ENCODE results near the gene SIAH1. TPM values are rescaled to one million over a fixed set of nuclear protein-coding genes. Genes with fewer than 3 reads are reported as not detected.

The SIAH1 gene
- total RNA-seq, 1 experiment from 2014 or later: 29.9 TPM

DNA sequence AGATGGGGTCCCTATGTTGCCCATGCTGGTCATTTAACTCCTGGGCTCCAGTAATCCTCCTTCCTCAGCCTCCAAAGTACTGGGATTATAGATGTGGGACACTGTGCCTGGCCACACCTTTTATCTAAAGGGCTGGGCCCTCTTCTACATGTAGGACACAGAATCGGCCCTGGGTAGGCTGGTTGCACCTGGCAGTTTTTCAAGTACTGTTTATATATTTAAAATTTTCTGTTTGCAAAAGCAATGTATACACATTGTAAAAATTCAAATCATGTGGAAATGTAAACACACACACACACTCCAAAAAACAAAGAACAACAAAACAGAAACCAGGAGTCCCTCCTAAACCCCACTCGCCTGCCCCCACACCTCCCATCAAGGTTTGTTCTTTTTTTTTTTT, 28.1 kb upstream of the SIAH1 start:
- DNase-seq (ENCODE audit: low spot score) (no peak), ATAC-seq (no peak)
- Mint-ChIP-seq H3K27me3 (ENCODE audit: low read depth) (no peaks in the 10 kb centered on the region; the same call in 1 of the 2 replicates), H3K9me3 (peaks cover 7% of the 10 kb centered on the region; the same call in 1 of the 2 replicates), H3K4me3 (no peak overlapping the region), H3K4me1 (no peaks in the 10 kb centered on the region), H3K27ac (no peak overlapping the region), H3K36me3 (peaks cover 12% of the 10 kb centered on the region; the same call in 1 of the 2 replicates)
- ChIA-PET POLR2A (no interaction called here), CTCF (no interaction called here)
- no peak for TF ChIP-seq NR2C2 (CRISPR knock-in tag; IDR thresholded peaks at IDR 0.05)
- TF ChIP-seq, protein P1, sequence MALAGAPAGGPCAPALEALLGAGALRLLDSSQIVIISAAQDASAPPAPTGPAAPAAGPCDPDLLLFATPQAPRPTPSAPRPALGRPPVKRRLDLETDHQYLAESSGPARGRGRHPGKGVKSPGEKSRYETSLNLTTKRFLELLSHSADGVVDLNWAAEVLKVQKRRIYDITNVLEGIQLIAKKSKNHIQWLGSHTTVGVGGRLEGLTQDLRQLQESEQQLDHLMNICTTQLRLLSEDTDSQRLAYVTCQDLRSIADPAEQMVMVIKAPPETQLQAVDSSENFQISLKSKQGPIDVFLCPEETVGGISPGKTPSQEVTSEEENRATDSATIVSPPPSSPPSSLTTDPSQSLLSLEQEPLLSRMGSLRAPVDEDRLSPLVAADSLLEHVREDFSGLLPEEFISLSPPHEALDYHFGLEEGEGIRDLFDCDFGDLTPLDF (CRISPR knock-in tag; IDR thresholded peaks at IDR 0.05): no peak
- TF ChIP-seq GRHL2 (CRISPR knock-in tag; IDR thresholded peaks at IDR 0.05; ENCODE audit: insufficient replicate concordance, severe bottlenecking): no peak
- TF ChIP-seq, protein P2, sequence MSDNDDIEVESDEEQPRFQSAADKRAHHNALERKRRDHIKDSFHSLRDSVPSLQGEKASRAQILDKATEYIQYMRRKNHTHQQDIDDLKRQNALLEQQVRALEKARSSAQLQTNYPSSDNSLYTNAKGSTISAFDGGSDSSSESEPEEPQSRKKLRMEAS (CRISPR knock-in tag; IDR thresholded peaks at IDR 0.05): no peak
- TF ChIP-seq ESRRA (CRISPR knock-in tag; IDR thresholded peaks at IDR 0.05; ENCODE audit: borderline replicate concordance): no peak
- TF ChIP-seq, protein P3, sequence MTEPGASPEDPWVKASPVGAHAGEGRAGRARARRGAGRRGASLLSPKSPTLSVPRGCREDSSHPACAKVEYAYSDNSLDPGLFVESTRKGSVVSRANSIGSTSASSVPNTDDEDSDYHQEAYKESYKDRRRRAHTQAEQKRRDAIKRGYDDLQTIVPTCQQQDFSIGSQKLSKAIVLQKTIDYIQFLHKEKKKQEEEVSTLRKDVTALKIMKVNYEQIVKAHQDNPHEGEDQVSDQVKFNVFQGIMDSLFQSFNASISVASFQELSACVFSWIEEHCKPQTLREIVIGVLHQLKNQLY (CRISPR knock-in tag; IDR thresholded peaks at IDR 0.05): no peak
- TF ChIP-seq, protein P4, sequence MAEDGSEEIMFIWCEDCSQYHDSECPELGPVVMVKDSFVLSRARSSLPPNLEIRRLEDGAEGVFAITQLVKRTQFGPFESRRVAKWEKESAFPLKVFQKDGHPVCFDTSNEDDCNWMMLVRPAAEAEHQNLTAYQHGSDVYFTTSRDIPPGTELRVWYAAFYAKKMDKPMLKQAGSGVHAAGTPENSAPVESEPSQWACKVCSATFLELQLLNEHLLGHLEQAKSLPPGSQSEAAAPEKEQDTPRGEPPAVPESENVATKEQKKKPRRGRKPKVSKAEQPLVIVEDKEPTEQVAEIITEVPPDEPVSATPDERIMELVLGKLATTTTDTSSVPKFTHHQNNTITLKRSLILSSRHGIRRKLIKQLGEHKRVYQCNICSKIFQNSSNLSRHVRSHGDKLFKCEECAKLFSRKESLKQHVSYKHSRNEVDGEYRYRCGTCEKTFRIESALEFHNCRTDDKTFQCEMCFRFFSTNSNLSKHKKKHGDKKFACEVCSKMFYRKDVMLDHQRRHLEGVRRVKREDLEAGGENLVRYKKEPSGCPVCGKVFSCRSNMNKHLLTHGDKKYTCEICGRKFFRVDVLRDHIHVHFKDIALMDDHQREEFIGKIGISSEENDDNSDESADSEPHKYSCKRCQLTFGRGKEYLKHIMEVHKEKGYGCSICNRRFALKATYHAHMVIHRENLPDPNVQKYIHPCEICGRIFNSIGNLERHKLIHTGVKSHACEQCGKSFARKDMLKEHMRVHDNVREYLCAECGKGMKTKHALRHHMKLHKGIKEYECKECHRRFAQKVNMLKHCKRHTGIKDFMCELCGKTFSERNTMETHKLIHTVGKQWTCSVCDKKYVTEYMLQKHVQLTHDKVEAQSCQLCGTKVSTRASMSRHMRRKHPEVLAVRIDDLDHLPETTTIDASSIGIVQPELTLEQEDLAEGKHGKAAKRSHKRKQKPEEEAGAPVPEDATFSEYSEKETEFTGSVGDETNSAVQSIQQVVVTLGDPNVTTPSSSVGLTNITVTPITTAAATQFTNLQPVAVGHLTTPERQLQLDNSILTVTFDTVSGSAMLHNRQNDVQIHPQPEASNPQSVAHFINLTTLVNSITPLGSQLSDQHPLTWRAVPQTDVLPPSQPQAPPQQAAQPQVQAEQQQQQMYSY (CRISPR knock-in tag; IDR thresholded peaks at IDR 0.05): no peak
- TF ChIP-seq, protein P5, sequence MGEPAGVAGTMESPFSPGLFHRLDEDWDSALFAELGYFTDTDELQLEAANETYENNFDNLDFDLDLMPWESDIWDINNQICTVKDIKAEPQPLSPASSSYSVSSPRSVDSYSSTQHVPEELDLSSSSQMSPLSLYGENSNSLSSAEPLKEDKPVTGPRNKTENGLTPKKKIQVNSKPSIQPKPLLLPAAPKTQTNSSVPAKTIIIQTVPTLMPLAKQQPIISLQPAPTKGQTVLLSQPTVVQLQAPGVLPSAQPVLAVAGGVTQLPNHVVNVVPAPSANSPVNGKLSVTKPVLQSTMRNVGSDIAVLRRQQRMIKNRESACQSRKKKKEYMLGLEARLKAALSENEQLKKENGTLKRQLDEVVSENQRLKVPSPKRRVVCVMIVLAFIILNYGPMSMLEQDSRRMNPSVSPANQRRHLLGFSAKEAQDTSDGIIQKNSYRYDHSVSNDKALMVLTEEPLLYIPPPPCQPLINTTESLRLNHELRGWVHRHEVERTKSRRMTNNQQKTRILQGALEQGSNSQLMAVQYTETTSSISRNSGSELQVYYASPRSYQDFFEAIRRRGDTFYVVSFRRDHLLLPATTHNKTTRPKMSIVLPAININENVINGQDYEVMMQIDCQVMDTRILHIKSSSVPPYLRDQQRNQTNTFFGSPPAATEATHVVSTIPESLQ (CRISPR knock-in tag; IDR thresholded peaks at IDR 0.05): no peak
- no peak for TF ChIP-seq MXD4 (CRISPR knock-in tag; IDR thresholded peaks at IDR 0.05; ENCODE audit: borderline replicate concordance)
- TF ChIP-seq NFYB (CRISPR knock-in tag; conservative IDR thresholded peaks at IDR 0.05; ENCODE audit: low read depth): no peak
- TF ChIP-seq, protein P6, sequence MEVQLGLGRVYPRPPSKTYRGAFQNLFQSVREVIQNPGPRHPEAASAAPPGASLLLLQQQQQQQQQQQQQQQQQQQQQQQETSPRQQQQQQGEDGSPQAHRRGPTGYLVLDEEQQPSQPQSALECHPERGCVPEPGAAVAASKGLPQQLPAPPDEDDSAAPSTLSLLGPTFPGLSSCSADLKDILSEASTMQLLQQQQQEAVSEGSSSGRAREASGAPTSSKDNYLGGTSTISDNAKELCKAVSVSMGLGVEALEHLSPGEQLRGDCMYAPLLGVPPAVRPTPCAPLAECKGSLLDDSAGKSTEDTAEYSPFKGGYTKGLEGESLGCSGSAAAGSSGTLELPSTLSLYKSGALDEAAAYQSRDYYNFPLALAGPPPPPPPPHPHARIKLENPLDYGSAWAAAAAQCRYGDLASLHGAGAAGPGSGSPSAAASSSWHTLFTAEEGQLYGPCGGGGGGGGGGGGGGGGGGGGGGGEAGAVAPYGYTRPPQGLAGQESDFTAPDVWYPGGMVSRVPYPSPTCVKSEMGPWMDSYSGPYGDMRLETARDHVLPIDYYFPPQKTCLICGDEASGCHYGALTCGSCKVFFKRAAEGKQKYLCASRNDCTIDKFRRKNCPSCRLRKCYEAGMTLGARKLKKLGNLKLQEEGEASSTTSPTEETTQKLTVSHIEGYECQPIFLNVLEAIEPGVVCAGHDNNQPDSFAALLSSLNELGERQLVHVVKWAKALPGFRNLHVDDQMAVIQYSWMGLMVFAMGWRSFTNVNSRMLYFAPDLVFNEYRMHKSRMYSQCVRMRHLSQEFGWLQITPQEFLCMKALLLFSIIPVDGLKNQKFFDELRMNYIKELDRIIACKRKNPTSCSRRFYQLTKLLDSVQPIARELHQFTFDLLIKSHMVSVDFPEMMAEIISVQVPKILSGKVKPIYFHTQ (CRISPR knock-in tag; IDR thresholded peaks at IDR 0.05): no peak
- TF ChIP-seq, protein P7, sequence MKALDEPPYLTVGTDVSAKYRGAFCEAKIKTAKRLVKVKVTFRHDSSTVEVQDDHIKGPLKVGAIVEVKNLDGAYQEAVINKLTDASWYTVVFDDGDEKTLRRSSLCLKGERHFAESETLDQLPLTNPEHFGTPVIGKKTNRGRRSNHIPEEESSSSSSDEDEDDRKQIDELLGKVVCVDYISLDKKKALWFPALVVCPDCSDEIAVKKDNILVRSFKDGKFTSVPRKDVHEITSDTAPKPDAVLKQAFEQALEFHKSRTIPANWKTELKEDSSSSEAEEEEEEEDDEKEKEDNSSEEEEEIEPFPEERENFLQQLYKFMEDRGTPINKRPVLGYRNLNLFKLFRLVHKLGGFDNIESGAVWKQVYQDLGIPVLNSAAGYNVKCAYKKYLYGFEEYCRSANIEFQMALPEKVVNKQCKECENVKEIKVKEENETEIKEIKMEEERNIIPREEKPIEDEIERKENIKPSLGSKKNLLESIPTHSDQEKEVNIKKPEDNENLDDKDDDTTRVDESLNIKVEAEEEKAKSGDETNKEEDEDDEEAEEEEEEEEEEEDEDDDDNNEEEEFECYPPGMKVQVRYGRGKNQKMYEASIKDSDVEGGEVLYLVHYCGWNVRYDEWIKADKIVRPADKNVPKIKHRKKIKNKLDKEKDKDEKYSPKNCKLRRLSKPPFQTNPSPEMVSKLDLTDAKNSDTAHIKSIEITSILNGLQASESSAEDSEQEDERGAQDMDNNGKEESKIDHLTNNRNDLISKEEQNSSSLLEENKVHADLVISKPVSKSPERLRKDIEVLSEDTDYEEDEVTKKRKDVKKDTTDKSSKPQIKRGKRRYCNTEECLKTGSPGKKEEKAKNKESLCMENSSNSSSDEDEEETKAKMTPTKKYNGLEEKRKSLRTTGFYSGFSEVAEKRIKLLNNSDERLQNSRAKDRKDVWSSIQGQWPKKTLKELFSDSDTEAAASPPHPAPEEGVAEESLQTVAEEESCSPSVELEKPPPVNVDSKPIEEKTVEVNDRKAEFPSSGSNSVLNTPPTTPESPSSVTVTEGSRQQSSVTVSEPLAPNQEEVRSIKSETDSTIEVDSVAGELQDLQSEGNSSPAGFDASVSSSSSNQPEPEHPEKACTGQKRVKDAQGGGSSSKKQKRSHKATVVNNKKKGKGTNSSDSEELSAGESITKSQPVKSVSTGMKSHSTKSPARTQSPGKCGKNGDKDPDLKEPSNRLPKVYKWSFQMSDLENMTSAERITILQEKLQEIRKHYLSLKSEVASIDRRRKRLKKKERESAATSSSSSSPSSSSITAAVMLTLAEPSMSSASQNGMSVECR (CRISPR knock-in tag; IDR thresholded peaks at IDR 0.05; ENCODE audit: borderline replicate concordance): no peak
- no peak for TF ChIP-seq GABPB1 (CRISPR knock-in tag; IDR thresholded peaks at IDR 0.05)
- TF ChIP-seq FOXP1 (CRISPR knock-in tag; IDR thresholded peaks at IDR 0.05; ENCODE audit: borderline replicate concordance): no peak
- TF ChIP-seq, protein P8, sequence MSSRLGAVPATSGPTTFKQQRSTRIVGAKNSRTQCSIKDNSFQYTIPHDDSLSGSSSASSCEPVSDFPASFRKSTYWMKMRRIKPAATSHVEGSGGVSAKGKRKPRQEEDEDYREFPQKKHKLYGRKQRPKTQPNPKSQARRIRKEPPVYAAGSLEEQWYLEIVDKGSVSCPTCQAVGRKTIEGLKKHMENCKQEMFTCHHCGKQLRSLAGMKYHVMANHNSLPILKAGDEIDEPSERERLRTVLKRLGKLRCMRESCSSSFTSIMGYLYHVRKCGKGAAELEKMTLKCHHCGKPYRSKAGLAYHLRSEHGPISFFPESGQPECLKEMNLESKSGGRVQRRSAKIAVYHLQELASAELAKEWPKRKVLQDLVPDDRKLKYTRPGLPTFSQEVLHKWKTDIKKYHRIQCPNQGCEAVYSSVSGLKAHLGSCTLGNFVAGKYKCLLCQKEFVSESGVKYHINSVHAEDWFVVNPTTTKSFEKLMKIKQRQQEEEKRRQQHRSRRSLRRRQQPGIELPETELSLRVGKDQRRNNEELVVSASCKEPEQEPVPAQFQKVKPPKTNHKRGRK (CRISPR knock-in tag; IDR thresholded peaks at IDR 0.05; ENCODE audit: borderline replicate concordance): no peak
- TF ChIP-seq MYBL2 (CRISPR knock-in tag; IDR thresholded peaks at IDR 0.05): no peak
- TF ChIP-seq, protein P9, sequence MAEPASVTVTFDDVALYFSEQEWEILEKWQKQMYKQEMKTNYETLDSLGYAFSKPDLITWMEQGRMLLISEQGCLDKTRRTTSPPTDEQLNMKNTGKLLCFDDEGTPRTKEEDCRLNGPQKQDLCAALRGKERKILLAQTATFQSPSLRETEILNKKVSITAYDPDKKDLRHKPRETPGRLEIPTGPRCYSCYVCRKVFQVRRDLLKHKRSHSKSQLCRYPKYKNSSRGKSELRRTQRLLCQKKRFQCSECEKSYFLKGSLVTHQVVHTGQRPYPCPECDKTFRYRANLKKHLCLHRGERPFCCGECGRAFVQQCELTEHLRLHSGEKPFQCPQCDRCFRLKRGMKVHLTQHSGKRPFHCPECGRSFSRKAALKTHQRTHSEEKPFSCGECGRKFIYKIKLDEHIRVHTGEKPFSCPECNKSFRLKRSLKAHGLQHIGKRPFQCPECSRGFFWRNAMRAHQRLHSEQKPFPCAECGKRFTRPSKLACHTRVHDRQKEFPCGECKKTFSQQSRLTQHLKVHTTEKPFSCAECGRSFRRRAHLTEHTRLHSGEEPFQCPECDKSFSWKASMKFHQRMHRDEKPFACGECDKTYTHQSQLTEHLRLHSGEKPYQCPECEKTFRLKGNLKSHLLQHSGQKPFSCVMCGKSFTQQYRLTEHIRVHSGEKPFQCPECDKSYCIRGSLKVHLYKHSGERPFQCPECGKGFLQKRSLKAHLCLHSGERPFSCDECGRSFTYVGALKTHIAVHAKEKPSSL (CRISPR knock-in tag; conservative IDR thresholded peaks at IDR 0.05): no peak
- no peak for TF ChIP-seq NFE2L1 (CRISPR knock-in tag; IDR thresholded peaks at IDR 0.05)

Data from WTC11 (cell line).